Astrocyte (in vitro differentiated cells and primary cell): ENCODE results near the gene SH2D4B. TPM values are rescaled to one million over a fixed set of nuclear protein-coding genes. Genes with fewer than 3 reads are reported as not detected.

Experiments used
- DNase-seq: peaks from one replicate; pipeline ENCODE4 v3.0.0-alpha.2; 2010; ENCODE audit warnings: low read depth
- FAIRE-seq: peaks from 2 replicates; lab custom pipeline; 2011; peaks lifted over from hg19 to GRCh38; lab: Jason Lieb, UNC
- H2AFZ ChIP-seq: 2 replicates; pipeline ENCODE4 v1.6.0; 2012; ENCODE audit warnings: low read depth, low read length, inconsistent platforms
- H3K27ac ChIP-seq: 2 replicates; pipeline ENCODE4 v1.5.1; 2011; ENCODE audit warnings: low read depth, low read length, inconsistent platforms
- H3K27me3 ChIP-seq: 2 replicates; pipeline ENCODE4 v1.6.0; 2011; ENCODE audit warnings: low read length, inconsistent platforms; ENCODE audit not compliant: insufficient read depth
- H3K36me3 ChIP-seq: 2 replicates; pipeline ENCODE4 v1.5.1; 2011; ENCODE audit warnings: low read length, inconsistent platforms; ENCODE audit not compliant: insufficient read depth
- H3K4me1 ChIP-seq: 2 replicates; pipeline ENCODE4 v1.5.1; 2011; ENCODE audit warnings: low read length, inconsistent platforms; ENCODE audit not compliant: insufficient read depth
- H3K4me2 ChIP-seq: 2 replicates; pipeline ENCODE4 v1.6.0; 2012; ENCODE audit warnings: low read length, inconsistent platforms
- H3K4me3 ChIP-seq: 2 replicates; pipeline ENCODE4 v1.5.1; 2011; ENCODE audit warnings: low read depth, mild to moderate bottlenecking, low read length, inconsistent platforms; ENCODE audit not compliant: insufficient read depth
- H3K79me2 ChIP-seq: 2 replicates; pipeline ENCODE4 v1.6.0; 2012; ENCODE audit warnings: mild to moderate bottlenecking, low read length, inconsistent platforms; ENCODE audit not compliant: insufficient read depth
- H3K9ac ChIP-seq: 2 replicates; pipeline ENCODE4 v1.6.0; 2012; ENCODE audit warnings: mild to moderate bottlenecking, low read length, inconsistent platforms
- H3K9me3 ChIP-seq: 2 replicates; pipeline ENCODE4 v1.5.1; 2012; ENCODE audit warnings: low read depth, mild to moderate bottlenecking, low read length, inconsistent platforms; ENCODE audit not compliant: insufficient read depth
- H4K20me1 ChIP-seq: 2 replicates; pipeline ENCODE4 v1.6.0; 2012; ENCODE audit warnings: low read length, inconsistent platforms; ENCODE audit not compliant: insufficient read depth
- H3K27ac Mint-ChIP-seq: one replicate; pipeline ENCODE4 v1.8.0; 2021; ENCODE audit warnings: mild to moderate bottlenecking, mixed read lengths; ENCODE audit not compliant: unreplicated experiment
- H3K27me3 Mint-ChIP-seq: one replicate; pipeline ENCODE4 v1.8.0; 2021; ENCODE audit warnings: low read depth, mixed read lengths; ENCODE audit not compliant: unreplicated experiment
- H3K36me3 Mint-ChIP-seq: one replicate; pipeline ENCODE4 v1.8.0; 2021; ENCODE audit warnings: low read depth, mixed read lengths; ENCODE audit not compliant: unreplicated experiment
- H3K4me1 Mint-ChIP-seq: one replicate; pipeline ENCODE4 v1.8.0; 2021; ENCODE audit warnings: low read depth, mixed read lengths; ENCODE audit not compliant: unreplicated experiment
- H3K4me3 Mint-ChIP-seq: one replicate; pipeline ENCODE4 v1.8.0; 2021; ENCODE audit warnings: mild to moderate bottlenecking, moderate library complexity, mixed read lengths; ENCODE audit not compliant: unreplicated experiment
- H3K9me3 Mint-ChIP-seq: one replicate; pipeline ENCODE4 v1.8.0; 2021; ENCODE audit warnings: mild to moderate bottlenecking, mixed read lengths; ENCODE audit not compliant: unreplicated experiment
- CTCF ChIP-seq: IDR thresholded peaks from 2 replicates; pipeline ENCODE4 v1.5.1; 2011; ENCODE audit warnings: low read depth, mild to moderate bottlenecking, inconsistent platforms, low read length, moderate library complexity; ENCODE audit not compliant: insufficient read depth
- EZH2 ChIP-seq: IDR thresholded peaks from 2 replicates; pipeline ENCODE4 v1.6.1; 2012; ENCODE audit warnings: mild to moderate bottlenecking, low read length, inconsistent platforms; ENCODE audit not compliant: insufficient read depth
- total RNA-seq: library from RNA; stranded (reverse); gene quantifications from 2 replicates; pipeline ENCODE4 v1.2.1, GENCODE V29; 2021

SH2D4B gene
- total RNA-seq, 1 donor from 2014 or later = 0.07 TPM

DNA sequence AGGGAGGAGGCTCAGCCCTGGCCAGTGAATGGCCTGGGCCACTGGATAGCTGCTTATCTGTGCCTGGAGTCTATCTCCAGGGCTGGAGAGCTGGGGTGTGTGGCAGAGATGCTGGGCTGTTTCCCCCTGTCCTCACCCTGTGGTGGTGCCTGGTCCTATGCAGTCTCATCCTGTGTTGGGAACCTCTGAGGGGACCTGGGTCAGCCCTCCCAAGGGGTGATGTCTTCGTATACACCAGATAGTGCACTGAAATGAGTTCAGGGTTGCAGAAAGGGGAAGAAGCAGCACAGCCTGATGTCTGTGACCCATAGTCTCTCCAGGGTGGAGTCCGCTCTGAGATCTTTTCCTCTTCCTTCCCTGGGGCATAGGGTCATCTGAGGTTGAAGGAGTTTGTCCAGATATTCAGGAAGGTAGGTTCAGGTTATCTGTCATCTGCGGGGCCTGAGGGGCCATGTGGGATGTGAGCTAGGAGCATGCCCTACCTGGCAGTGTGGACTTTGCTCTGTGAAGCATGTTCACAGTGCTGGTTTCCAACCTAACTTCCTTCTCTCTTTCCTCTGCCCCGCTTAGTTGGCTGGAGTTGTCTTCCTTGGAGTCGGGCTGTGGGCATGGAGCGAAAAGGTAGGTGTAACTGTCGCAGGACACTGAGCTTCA lies 33.4 kb upstream of the SH2D4B start:
- no peak for TF ChIP-seq CTCF
- TF ChIP-seq EZH2 = no peak
- H3K4me3 Mint-ChIP-seq = no peak overlapping the region
- H3K9ac ChIP-seq = peak overlapping the region; percentile 79

DNA sequence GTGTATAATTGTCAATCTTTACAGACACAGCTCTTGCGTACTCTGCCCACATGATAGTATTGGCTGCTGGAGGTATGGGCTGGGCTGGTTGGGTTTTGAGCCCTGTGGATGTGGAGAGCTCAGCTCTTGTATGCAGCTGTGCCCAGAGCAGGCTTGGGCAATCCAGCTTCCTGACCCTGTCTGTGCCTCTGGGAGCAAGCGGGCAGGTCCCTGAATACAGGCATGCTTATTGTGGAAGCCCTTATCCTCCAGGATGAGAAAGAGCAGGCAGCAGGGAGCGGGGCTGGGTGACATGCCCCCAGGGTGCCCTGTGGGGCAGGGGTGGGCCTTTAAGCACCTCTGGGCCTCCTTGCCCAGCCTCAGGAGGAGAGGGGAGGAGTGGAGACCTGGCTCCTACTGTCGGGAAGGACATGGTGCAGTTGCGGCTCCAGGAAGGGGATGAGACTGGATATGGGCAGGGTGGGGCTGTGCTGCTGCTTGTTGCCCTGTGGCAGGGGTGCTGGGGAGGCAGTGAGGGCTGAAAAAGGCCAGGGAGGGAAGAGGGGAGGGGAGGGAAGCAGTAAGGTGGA lies 32.7 kb upstream of the SH2D4B start:
- Histone ChIP-seq H3K27ac (peak overlapping the region; percentile 96), H3K36me3 (no peaks in the 10 kb centered on the region), H2AFZ (no peak overlapping the region), H3K4me3 (no peak overlapping the region), H3K27me3 (no peaks in the 10 kb centered on the region), H3K9me3 (no peaks in the 10 kb centered on the region), H3K79me2 (peaks cover 70% of the 10 kb centered on the region), H3K4me2 (peak overlapping the region; percentile 45), H3K4me1 (peaks cover 88% of the 10 kb centered on the region), H3K9ac (peak overlapping the region; percentile 79), H4K20me1 (no peaks in the 10 kb centered on the region)
- Mint-ChIP-seq H3K9me3 (no peaks in the 10 kb centered on the region), H3K27ac (peak overlapping the region; percentile 99), H3K4me3 (peak overlapping the region; percentile 42), H3K27me3 (no peaks in the 10 kb centered on the region), H3K4me1 (peaks cover 85% of the 10 kb centered on the region), H3K36me3 (peaks cover 27% of the 10 kb centered on the region)
- no peak for TF ChIP-seq CTCF
- TF ChIP-seq EZH2 = no peak
- FAIRE-seq (no peak), DNase-seq (no peak)

More for the DNA sequence above, 33.4 kb upstream of the SH2D4B start:
- Histone ChIP-seq H3K4me2 (no peak overlapping the region), H3K79me2 (peaks cover 77% of the 10 kb centered on the region), H3K27ac (peak overlapping the region; percentile 96), H3K4me3 (no peak overlapping the region), H4K20me1 (peaks cover 1% of the 10 kb centered on the region), H3K9me3 (no peaks in the 10 kb centered on the region), H3K27me3 (no peaks in the 10 kb centered on the region), H2AFZ (no peak overlapping the region), H3K36me3 (no peaks in the 10 kb centered on the region), H3K4me1 (peaks cover 88% of the 10 kb centered on the region)
- DNase-seq = no peak
- Mint-ChIP-seq H3K27ac (peak overlapping the region; percentile 99), H3K27me3 (no peaks in the 10 kb centered on the region), H3K4me1 (peaks cover 85% of the 10 kb centered on the region), H3K9me3 (no peaks in the 10 kb centered on the region), H3K36me3 (peaks cover 24% of the 10 kb centered on the region)
- FAIRE-seq = no peak

DNA sequence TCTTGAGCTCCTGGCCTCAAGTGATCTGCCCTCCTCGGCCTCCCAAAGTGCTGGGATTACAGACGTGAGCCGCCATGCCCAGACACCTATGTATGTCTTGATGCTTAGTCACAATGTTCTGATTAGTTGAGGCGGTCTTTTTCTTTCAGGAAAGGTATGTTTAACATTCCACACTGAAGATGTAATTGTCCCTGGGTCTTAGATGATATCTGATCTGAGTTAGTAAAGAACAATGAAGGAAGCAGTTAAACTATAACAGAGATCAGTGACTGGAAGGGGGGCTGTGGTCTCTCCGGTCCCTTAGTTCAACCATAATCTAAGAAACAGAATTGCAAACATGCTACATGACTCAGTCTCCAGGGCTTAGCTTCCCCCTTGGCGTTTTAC lies 31.5 kb upstream of the SH2D4B start:
- peak overlapping the region; percentile 96 for H3K27ac ChIP-seq
- no peaks in the 10 kb centered on the region for H3K27me3 ChIP-seq
- no peaks in the 10 kb centered on the region for H3K9me3 ChIP-seq
- H3K27me3 Mint-ChIP-seq = no peaks in the 10 kb centered on the region
- peaks cover 62% of the 10 kb centered on the region for H3K79me2 ChIP-seq
- TF ChIP-seq CTCF (no peak), EZH2 (no peak)
- peaks cover 83% of the 10 kb centered on the region for H3K4me1 Mint-ChIP-seq
- H3K4me1 ChIP-seq = peaks cover 82% of the 10 kb centered on the region
- H4K20me1 ChIP-seq = no peaks in the 10 kb centered on the region
- no peaks in the 10 kb centered on the region for H3K9me3 Mint-ChIP-seq
- H3K4me3 Mint-ChIP-seq = peak overlapping the region; percentile 4
- peak overlapping the region; percentile 79 for H3K9ac ChIP-seq
- peak overlapping the region; percentile 99 for H3K27ac Mint-ChIP-seq
- H3K4me2 ChIP-seq = peak overlapping the region; percentile 45
- H2AFZ ChIP-seq = no peak overlapping the region
- FAIRE-seq (peak; percentile 72), DNase-seq (peak; percentile 91)
- no peak overlapping the region for H3K4me3 ChIP-seq
- H3K36me3 ChIP-seq = peaks cover 4% of the 10 kb centered on the region
- H3K36me3 Mint-ChIP-seq = peaks cover 32% of the 10 kb centered on the region
